Calu3 (cell line): ENCODE measurements around the gene SLC38A3. TPM values are rescaled to one million over a fixed set of nuclear protein-coding genes. Genes with fewer than 3 reads are reported as not detected.

Experiments
- BruUV-seq: library from RNA; stranded (reverse); fragments of 400-500 nt; replicated peaks from 2 replicates; lab custom pipeline; 2021; lab: Mats Ljungman, UMichigan
- CTCF ChIA-PET: fragments of 300-600 bp; sonication (Branson Sonifier 250); formaldehyde crosslinking; loops from one replicate; lab custom pipeline; 2022; ENCODE audit warnings: antibody characterized with exemption; lab: Charles Lee
- DNase-seq: peaks from one replicate; pipeline ENCODE4 v3.0.0; 2022
- H3K27ac Mint-ChIP-seq: one replicate; pipeline ENCODE4 v1.8.0; 2022; ENCODE audit warnings: mixed read lengths; ENCODE audit not compliant: unreplicated experiment
- H3K27me3 Mint-ChIP-seq: one replicate; pipeline ENCODE4 v1.8.0; 2022; ENCODE audit warnings: mixed read lengths; ENCODE audit not compliant: unreplicated experiment
- H3K36me3 Mint-ChIP-seq: one replicate; pipeline ENCODE4 v1.8.0; 2022; ENCODE audit warnings: mild to moderate bottlenecking, moderate library complexity, mixed read lengths; ENCODE audit not compliant: insufficient read depth, unreplicated experiment
- H3K4me1 Mint-ChIP-seq: one replicate; pipeline ENCODE4 v1.8.0; 2022; ENCODE audit warnings: mild to moderate bottlenecking, low read depth, mixed read lengths; ENCODE audit not compliant: unreplicated experiment
- H3K4me3 Mint-ChIP-seq: one replicate; pipeline ENCODE4 v1.8.0; 2022; ENCODE audit warnings: mild to moderate bottlenecking, low read depth, moderate library complexity, mixed read lengths; ENCODE audit not compliant: unreplicated experiment
- H3K9me3 Mint-ChIP-seq: one replicate; pipeline ENCODE4 v1.8.0; 2022; ENCODE audit warnings: low read depth, mixed read lengths; ENCODE audit not compliant: unreplicated experiment
- CTCF ChIP-seq: fragments of 200-600 bp; IDR thresholded peaks from one replicate; pipeline ENCODE4 v1.8.0; 2022; ENCODE audit warnings: antibody characterized with exemption; ENCODE audit not compliant: unreplicated experiment
- intact Hi-C: fragments of 100-400 bp; cut with micrococcal nuclease; formaldehyde crosslinking; loops from one replicate; pipeline ENCODE4 v1.10.0; 2022; ENCODE audit not compliant: unreplicated experiment
- microRNA-seq: library from miRNA; unstranded; fragments of <30 nt; microRNA quantifications from one replicate; pipeline ENCODE4 v1.2.0, GENCODE V29; 2022
- total RNA-seq: library from RNA; stranded (reverse); gene quantifications from 2 replicates; pipeline ENCODE4 v1.2.3, GENCODE V29; 2022

The SLC38A3 gene
- total RNA-seq, 1 experiment from 2014 or later = not detected

GRCh38 chr3:50270422-50271224 lies 65.6 kb downstream of the SLC38A3 start:
- no peak for TF ChIP-seq CTCF
- Mint-ChIP-seq H3K9me3 (no peaks in the 10 kb centered on the region), H3K4me3 (peak overlapping the region; percentile 63), H3K27me3 (no peaks in the 10 kb centered on the region), H3K36me3 (peaks cover 44% of the 10 kb centered on the region), H3K27ac (peak overlapping the region; percentile 90), H3K4me1 (peaks cover 54% of the 10 kb centered on the region)
- BruUV-seq = no TSS peak
- CTCF ChIA-PET = interaction anchor here (1.1 to 2.2 kb wide), 5 partner anchors 10 to 44 kb away, joined by 4 to 8 read pairs (median 6); partner anchors contain the start of gene GNAI2
- DNase-seq = no peak
- intact Hi-C loops = loop anchor here (10.0 kb wide), 1 partner anchor 54 kb away; the partner anchor contains the start of genes HYAL2 and TUSC2

Small RNA genes within 50 kb of the gene (microRNA-seq; reads per million reads assigned to microRNA genes)
- gene MIR566 (not detected), gene MIR5787 (not detected)

Other genes starting within 250 kb of the SLC38A3 start
- gene RBM5, start 116.4 kb upstream of the SLC38A3 start, total RNA-seq = 126 and 128 TPM in 2 replicates
- 1.6 and 1.7 TPM in 2 replicates for gene SEMA3F, start 49.9 kb upstream of the SLC38A3 start, total RNA-seq
- gene GNAT1, start 13.7 kb upstream of the SLC38A3 start, total RNA-seq = not detected in 2 replicates
- 92.5 and 102 TPM in 2 replicates for gene GNAI2, start 30.9 kb downstream of the SLC38A3 start, total RNA-seq
- 20.3 and 25.7 TPM in 2 replicates for gene SEMA3B, start 63.9 kb downstream of the SLC38A3 start, total RNA-seq
- 0.32 TPM in 1 of 2 replicates, not detected in the other for gene LSMEM2, start 73.8 kb downstream of the SLC38A3 start, total RNA-seq
- 121 TPM in 2 replicates for gene IFRD2, start 87.2 kb downstream of the SLC38A3 start, total RNA-seq
- gene HYAL3, start 94.1 kb downstream of the SLC38A3 start, total RNA-seq = 4.3 and 5.5 TPM in 2 replicates
- gene NAA80, start 94.1 kb downstream of the SLC38A3 start, total RNA-seq = 11.6 and 15.0 TPM in 2 replicates
- gene HYAL1, start 98.3 kb downstream of the SLC38A3 start, total RNA-seq = 1.3 and 1.5 TPM in 2 replicates
- gene HYAL2, start 117.5 kb downstream of the SLC38A3 start, total RNA-seq = 35.7 and 36.9 TPM in 2 replicates
- gene TUSC2, start 123.0 kb downstream of the SLC38A3 start, total RNA-seq = 29.2 and 31.2 TPM in 2 replicates
- gene RASSF1, start 135.6 kb downstream of the SLC38A3 start, total RNA-seq = 14.7 and 16.8 TPM in 2 replicates
- 0.44 and 0.71 TPM in 2 replicates for gene ZMYND10, start 140.5 kb downstream of the SLC38A3 start, total RNA-seq
- gene NPRL2, start 145.5 kb downstream of the SLC38A3 start, total RNA-seq = 21.0 and 21.8 TPM in 2 replicates
- 19.4 and 19.7 TPM in 2 replicates for gene CYB561D2, start 145.6 kb downstream of the SLC38A3 start, total RNA-seq
- gene TMEM115, start 154.2 kb downstream of the SLC38A3 start, total RNA-seq = 29.3 and 29.4 TPM in 2 replicates